Fibroblast of mammary gland (primary cell): ENCODE measurements around the gene LDB2.

Experiments
- DNase-seq: peaks from one replicate; pipeline ENCODE4 v3.0.0-alpha.2; 2010; ENCODE audit warnings: low read depth
- H3K4me3 ChIP-seq: 2 replicates; pipeline ENCODE4 v1.5.1; 2011; ENCODE audit warnings: low read depth, mild to moderate bottlenecking, low read length, moderate library complexity; ENCODE audit not compliant: control insufficient read depth
- CTCF ChIP-seq: conservative IDR thresholded peaks from 2 replicates; pipeline ENCODE4 v1.5.1; 2011; ENCODE audit warnings: low read depth, low read length, inconsistent platforms; ENCODE audit not compliant: control insufficient read depth, insufficient read depth

LDB2 gene

GRCh38 chr4:16860516-16860915 is 37.9 kb downstream of the LDB2 start:
- peak; percentile 93 for DNase-seq
- no peak for TF ChIP-seq CTCF
- no peak overlapping the region for H3K4me3 ChIP-seq

GRCh38 chr4:16859031-16859430 is 39.4 kb downstream of the LDB2 start:
- no peak for DNase-seq
- TF ChIP-seq CTCF, result no peak
- H3K4me3 ChIP-seq, result no peak overlapping the region

GRCh38 chr4:16858275-16858752 is 40.1 kb downstream of the LDB2 start:
- peak; percentile 58 for DNase-seq
- no peak overlapping the region for H3K4me3 ChIP-seq
- no peak for TF ChIP-seq CTCF

GRCh38 chr4:16857425-16857824 is 41.0 kb downstream of the LDB2 start:
- TF ChIP-seq CTCF, result no peak
- H3K4me3 ChIP-seq, result no peak overlapping the region
- no peak for DNase-seq

- no peak for DNase-seq
- no peak for TF ChIP-seq CTCF
- H3K4me3 ChIP-seq, result no peak overlapping the region
Observed at GRCh38 chr4:16853640-16854039, 44.8 kb downstream of the LDB2 start.

- DNase-seq, result no peak
- no peak overlapping the region for H3K4me3 ChIP-seq
- no peak for TF ChIP-seq CTCF
Observed at GRCh38 chr4:16852644-16853043, 45.8 kb downstream of the LDB2 start.

- DNase-seq, result no peak
- TF ChIP-seq CTCF, result no peak
- H3K4me3 ChIP-seq, result no peak overlapping the region
Observed at GRCh38 chr4:16852228-16852627, 46.2 kb downstream of the LDB2 start.
